VCaP (cell line): ENCODE data around the gene C15orf40.
A peak's percentile ranks its signal among the peaks of the same experiment; 100 is the strongest.

Experiments used
- H3K27ac ChIP-seq: fragments of 450-650 bp; 2 replicates; pipeline ENCODE4 v1.5.1; 2017
- CTCF ChIP-seq: fragments of 450-650 bp; conservative IDR thresholded peaks from 2 replicates; pipeline ENCODE4 v1.5.1; 2017; ENCODE audit warnings: mild to moderate bottlenecking, moderate library complexity

Gene C15orf40

GRCh38 chr15:82964890-82965289 is 46.5 kb downstream of the C15orf40 start:
- no peak overlapping the region for H3K27ac ChIP-seq
- TF ChIP-seq CTCF = no peak

DNA sequence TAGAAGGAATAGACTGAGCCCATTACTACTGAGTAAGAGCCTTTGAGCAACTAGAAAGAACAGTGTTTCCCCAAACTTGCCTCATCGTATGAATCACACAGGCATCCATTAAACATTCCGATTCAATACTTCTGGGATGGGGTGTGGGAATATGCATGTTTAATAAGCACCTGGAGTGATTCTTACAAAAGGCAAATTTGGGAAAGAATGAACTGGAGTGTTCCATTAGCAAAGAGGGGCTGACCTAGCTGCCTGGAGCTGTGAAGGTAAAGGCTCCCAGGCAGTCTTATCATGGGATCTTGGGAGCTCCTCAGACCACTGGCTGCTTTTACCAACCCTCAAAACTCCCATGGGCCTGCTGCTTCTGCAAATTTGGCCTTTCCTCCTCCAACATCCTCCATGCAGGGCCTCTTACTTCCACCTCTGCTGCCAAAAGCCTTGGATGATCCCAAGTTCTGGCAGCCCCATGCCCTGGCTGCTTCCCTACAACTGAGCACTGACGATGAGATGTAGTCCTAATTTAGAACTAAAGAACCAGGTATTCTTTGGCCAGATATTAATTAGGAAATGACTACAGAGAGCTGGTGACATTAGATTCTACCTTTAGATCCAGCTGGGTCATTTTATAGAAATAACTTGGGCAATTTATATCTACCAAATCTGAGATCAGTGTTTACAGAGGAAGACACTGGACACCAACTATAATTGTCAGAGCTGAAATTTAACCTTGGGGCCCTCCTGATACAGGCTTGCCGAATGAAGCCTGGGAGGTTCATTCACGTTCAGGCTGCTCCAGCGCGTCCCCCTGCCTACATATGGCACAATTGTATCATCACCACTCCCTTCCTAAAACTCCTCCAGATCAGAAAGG is 47.7 kb downstream of the C15orf40 start:
- no peak for TF ChIP-seq CTCF
- no peak overlapping the region for H3K27ac ChIP-seq

- no peak overlapping the region for H3K27ac ChIP-seq
- TF ChIP-seq CTCF = no peak
Observed at GRCh38 chr15:82960766-82961165, 50.7 kb downstream of the C15orf40 start.

DNA sequence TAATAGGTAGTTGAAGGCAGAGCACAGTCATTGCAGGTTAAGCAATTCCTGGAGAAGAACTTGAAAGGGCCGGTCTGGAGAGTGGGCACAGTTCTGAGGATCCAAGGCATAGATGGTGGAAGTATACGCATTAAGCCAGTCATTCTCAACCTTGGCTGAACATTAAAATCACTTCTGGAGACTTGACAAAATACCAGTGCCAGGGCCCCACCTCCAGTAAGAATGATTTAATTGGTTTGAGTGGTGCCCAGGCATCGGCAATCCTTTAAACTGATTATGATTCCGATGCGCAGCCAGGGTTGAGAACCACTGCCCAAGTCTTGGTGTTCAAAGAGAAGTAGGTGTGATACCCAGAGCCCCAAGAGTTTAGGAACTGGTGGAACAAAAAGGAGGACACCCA is 52.0 kb downstream of the C15orf40 start:
- TF ChIP-seq CTCF = no peak
- no peak overlapping the region for H3K27ac ChIP-seq

GRCh38 chr15:82958638-82959037 is 52.8 kb downstream of the C15orf40 start:
- no peak overlapping the region for H3K27ac ChIP-seq

DNA sequence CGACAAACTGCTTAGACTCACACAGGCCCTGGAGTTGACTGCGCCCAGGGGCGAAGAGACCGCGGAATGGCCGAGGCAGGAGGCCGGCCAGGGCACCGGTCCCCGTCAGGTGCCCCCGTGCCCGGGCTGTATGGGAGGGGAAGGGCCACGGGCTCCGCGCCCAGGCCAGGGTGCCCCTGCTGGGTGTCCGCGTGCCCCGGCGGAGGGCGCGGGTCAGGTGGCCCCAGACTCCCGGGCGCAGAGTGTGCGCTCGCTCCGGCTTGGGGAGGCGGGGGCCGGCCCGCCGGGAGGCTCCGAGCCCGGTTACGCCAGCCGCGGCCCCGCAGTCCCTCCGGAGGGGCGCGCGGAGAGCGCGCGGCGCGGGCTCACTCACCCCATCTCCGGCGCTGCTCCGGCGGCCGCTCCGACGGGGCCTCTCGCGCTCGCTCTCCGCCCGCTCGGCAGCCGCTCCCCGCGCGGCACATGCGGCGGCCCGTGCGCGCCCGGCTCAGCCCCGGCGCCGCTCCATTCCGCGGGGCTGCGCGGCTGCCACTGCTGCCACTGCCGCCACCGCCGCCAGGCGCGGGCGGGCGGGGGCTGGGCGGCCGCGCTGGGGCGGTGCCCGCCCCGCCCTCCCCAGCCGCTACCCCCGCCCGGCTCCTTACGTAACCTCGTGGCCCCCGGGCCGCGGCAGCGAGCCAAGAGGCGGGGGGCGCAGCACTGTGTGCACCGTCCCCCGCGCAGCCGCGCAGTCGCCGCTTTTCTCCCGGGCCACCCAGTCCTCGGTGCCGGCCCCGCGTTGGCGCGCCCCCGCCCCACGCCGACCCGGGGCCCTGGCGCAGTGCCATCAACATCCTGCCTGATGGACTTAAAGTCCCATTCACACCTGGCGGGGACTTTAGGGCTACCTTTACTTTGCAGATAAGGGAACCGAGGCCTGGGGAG is 59.0 kb downstream of the C15orf40 start, which contains the start of gene HOMER2:
Gene HOMER2 (minus strand): TSS at position 563 of the 924 bp plus-strand sequence. CDS start 185 bp downstream, at position 378.
- TF ChIP-seq CTCF = peak; percentile 33
- peak within 1 kb of the TSS; percentile 96 for H3K27ac ChIP-seq

More at GRCh38 chr15:82958638-82959037, 52.8 kb downstream of the C15orf40 start:
- no peak for TF ChIP-seq CTCF
